Ascending aorta (tissue), 2 donors: ENCODE data around the gene VPS52. TPM values are rescaled to one million over a fixed set of nuclear protein-coding genes. Genes with fewer than 3 reads are reported as not detected.

Experiments used
- DNase-seq, 2 donors: peaks; one replicate each; pipeline ENCODE4 v3.0.0-alpha.2; 2019; ENCODE audit warnings: low spot score in 2 of 2
- H3K27ac ChIP-seq, 2 donors: fragments of 200-600 bp; sonication (generic); one replicate each; pipeline ENCODE4 v1.5.1; 2016 to 2017; ENCODE audit warnings: mild to moderate bottlenecking in 1 of 2
- H3K27me3 ChIP-seq: fragments of 200-600 bp; sonication (generic); one replicate; pipeline ENCODE4 v1.5.1; 2017
- H3K36me3 ChIP-seq, 2 donors: fragments of 200-600 bp; sonication (generic); one replicate each; pipeline ENCODE4 v1.5.1; 2016
- H3K4me1 ChIP-seq, 2 donors: fragments of 200-600 bp; sonication (generic); one replicate each; pipeline ENCODE4 v1.5.1; 2016 to 2017; ENCODE audit warnings: mild to moderate bottlenecking in 1 of 2
- H3K4me3 ChIP-seq, 2 donors: fragments of 200-600 bp; sonication (generic); one replicate each; pipeline ENCODE4 v1.5.1; 2016 to 2017; ENCODE audit warnings: mild to moderate bottlenecking in 1 of 2
- H3K9me3 ChIP-seq, 2 donors: fragments of 200-600 bp; sonication (generic); one replicate each; pipeline ENCODE4 v1.5.1; 2016
- CTCF ChIP-seq, 3 experiments: fragments of 200-600 bp in 2 of 3; fragments of 450-650 bp in 1 of 3; sonication (generic) in 2 of 3; IDR thresholded peaks; one replicate each; pipeline ENCODE4 v1.5.1; 2016 to 2019; ENCODE audit warnings: antibody characterized with exemption in 3 of 3, mild to moderate bottlenecking in 1 of 3, moderate library complexity in 1 of 3
- intact Hi-C: fragments of 100-400 bp; cut with DNase I; formaldehyde crosslinking; loops from one replicate; pipeline ENCODE4 v1.15.1; 2023
- total RNA-seq: library from RNA; depleted of rRNA; stranded (reverse); fragments of >200 nt; gene quantifications from one replicate; pipeline ENCODE4 v1.1.0, GENCODE V29; 2016

Gene VPS52
- total RNA-seq, 1 donor from 2014 or later = 50.1 TPM

DNA sequence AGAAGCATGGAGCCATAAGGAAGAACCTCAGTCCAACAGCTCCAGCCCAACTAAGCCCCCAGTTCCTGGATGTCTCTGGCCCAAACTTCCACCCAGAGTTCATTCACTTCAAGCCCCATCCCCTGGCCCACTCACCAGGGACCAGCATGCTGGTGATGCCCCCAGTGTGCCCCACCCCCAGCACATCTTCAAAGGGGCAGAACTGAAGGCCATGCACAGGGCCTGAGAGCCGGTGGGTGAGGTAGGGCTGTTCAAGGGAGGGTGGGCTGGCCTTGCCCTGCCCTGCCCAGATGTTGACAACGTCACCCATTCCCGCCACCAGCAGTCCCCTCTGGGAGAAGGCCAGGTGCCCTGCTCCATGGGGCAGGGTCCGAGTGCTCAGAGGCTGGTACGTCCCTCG lies 8.9 kb upstream of the VPS52 start:
- intact Hi-C loops = no loop called here
- no peak for DNase-seq
- no peak for TF ChIP-seq CTCF (IDR thresholded peaks at IDR 0.05)
- Histone ChIP-seq H3K36me3 (peaks cover 13 to 48% of the 10 kb centered on the region in 2 donors), H3K4me3 (no peak overlapping the region), H3K4me1 (peaks cover 6 to 15% of the 10 kb centered on the region in 2 donors), H3K27me3 (no peaks in the 10 kb centered on the region), H3K9me3 (no peaks in the 10 kb centered on the region), H3K27ac (no peak overlapping the region)

DNA sequence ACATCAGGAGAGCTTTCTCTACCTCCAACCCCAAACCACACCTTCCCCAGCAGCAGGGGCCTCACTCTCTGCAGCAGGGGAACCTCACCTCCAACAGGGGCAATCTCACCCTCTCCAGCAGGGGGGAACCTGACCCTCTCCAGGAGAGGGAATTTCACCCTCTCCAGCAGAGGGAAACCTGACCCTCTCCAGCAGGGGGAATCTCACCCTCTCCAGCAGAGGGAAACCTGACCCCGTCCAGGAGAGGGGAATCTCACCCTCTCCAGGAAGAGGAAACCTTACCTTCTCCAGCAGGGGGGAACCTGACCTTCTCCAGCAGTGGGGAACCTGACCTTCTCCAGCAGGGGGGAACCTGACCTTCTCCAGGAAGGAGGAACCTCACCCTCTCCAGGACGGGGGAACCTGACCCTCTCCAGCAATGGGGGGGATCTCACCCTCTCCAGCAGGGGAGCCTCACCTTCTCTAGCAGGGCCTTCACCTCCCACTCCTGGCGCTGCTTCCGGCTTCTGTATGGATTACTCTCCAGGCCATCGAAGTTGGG lies 8.4 kb upstream of the VPS52 start:
- H3K9me3 ChIP-seq = no peaks in the 10 kb centered on the region
- no peak overlapping the region for H3K4me3 ChIP-seq
- H3K27me3 ChIP-seq = no peaks in the 10 kb centered on the region
- DNase-seq = no peak
- peaks cover 6 to 15% of the 10 kb centered on the region in 2 donors for H3K4me1 ChIP-seq
- peaks cover 13 to 48% of the 10 kb centered on the region in 2 donors for H3K36me3 ChIP-seq
- TF ChIP-seq CTCF (IDR thresholded peaks at IDR 0.05) = peak in 1 of 3 experiments; percentile 24
- intact Hi-C loops = no loop called here
- H3K27ac ChIP-seq = no peak overlapping the region

- Histone ChIP-seq H3K9me3 (no peaks in the 10 kb centered on the region), H3K36me3 (peaks cover 19 to 48% of the 10 kb centered on the region in 2 donors), H3K27me3 (no peaks in the 10 kb centered on the region), H3K4me3 (no peak overlapping the region), H3K27ac (no peak overlapping the region), H3K4me1 (peaks cover 6 to 19% of the 10 kb centered on the region in 2 donors)
- DNase-seq = no peak
- TF ChIP-seq CTCF (IDR thresholded peaks at IDR 0.05) = no peak
- intact Hi-C loops = no loop called here
Measured at GRCh38 chr6:33279257-33279695, 7.6 kb upstream of the VPS52 start.

GRCh38 chr6:33278810-33279209 lies 7.1 kb upstream of the VPS52 start:
- intact Hi-C loops = no loop called here
- no peak for DNase-seq
- no peak overlapping the region for H3K4me3 ChIP-seq
- H3K9me3 ChIP-seq = no peaks in the 10 kb centered on the region
- H3K27me3 ChIP-seq = no peaks in the 10 kb centered on the region
- H3K27ac ChIP-seq = no peak overlapping the region
- H3K4me1 ChIP-seq = peaks cover 6 to 24% of the 10 kb centered on the region in 2 donors
- peaks cover 22 to 48% of the 10 kb centered on the region in 2 donors for H3K36me3 ChIP-seq
- TF ChIP-seq CTCF (IDR thresholded peaks at IDR 0.05) = no peak

DNA sequence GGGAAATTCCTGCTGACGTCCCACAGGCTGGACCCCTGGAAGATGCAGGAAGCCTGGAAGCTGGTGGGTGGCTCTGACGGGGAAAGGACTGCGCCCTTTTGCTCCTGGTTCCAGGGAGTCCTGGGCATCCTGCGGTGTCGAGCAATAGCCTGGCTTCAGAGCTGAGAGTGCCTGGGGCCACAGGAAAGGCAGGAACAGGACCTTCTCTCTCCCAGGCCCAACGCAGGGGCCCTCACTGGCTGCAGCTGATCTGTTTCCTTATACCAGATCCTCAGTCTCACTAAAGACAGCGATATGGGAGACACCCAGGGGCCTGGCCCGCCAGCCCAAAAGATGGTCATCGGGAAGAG lies 6.7 kb upstream of the VPS52 start:
- H3K9me3 ChIP-seq = no peaks in the 10 kb centered on the region
- H3K4me1 ChIP-seq = peaks cover 6 to 27% of the 10 kb centered on the region in 2 donors
- peak overlapping the region in 1 of 2 donors; percentile 80 for H3K4me3 ChIP-seq
- no peaks in the 10 kb centered on the region for H3K27me3 ChIP-seq
- intact Hi-C loops = no loop called here
- no peak for TF ChIP-seq CTCF (IDR thresholded peaks at IDR 0.05)
- no peak overlapping the region for H3K27ac ChIP-seq
- DNase-seq = no peak
- peaks cover 24 to 49% of the 10 kb centered on the region in 2 donors for H3K36me3 ChIP-seq
